Measurements from ENCODE around the gene FNIP1. TPM values are rescaled to one million over a fixed set of nuclear protein-coding genes. Genes with fewer than 3 reads are reported as not detected.

FNIP1 gene
- total RNA-seq, 1 experiment from 2014 or later: 16.4 TPM

DNA sequence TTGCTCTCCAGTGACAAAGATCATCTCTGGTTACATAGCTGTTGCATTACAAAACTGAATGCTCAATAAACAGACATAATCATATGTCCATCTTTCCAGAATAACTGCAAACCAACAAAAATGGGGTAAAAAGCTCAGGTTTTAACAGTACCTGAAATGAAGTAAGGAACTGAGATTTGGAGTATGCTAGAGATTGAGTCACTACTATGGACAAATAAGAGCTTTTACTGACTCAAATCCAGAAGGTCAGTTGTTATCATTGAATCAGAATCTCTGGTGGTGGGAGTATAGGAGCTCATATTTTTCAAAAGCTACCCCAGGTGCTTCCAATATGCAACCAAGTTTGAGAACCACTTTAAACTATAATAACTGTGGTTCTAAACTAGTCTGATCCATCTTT, 157.7 kb downstream of the FNIP1 start:
- Histone ChIP-seq H3K27ac (ENCODE audit: low read depth, low read length) (no peak overlapping the region), H2AFZ (ENCODE audit: low read depth, low read length, poor library complexity, severe bottlenecking) (no peak overlapping the region), H3K9me3 (ENCODE audit: control insufficient read depth in 1 of 2, insufficient read depth in 1 of 2, low read depth in 1 of 2, low read length in 2 of 2) (no peaks in the 10 kb centered on the region), H3K4me1 (ENCODE audit: control insufficient read depth in 1 of 2, insufficient read depth in 2 of 2, low read length in 2 of 2) (peaks cover 5 to 12% of the 10 kb centered on the region in 2 experiments; a peak in 3 of 4 replicates), H3K9me2 (ENCODE audit: insufficient read depth) (no peaks in the 10 kb centered on the region), H3K4me2 (ENCODE audit: low read length) (no peak overlapping the region), H3K36me3 (ENCODE audit: control insufficient read depth in 1 of 2, insufficient read depth in 2 of 2, low read length in 2 of 2) (no peaks in the 10 kb centered on the region), H3K9ac (ENCODE audit: low read length) (no peak overlapping the region), H4K20me1 (ENCODE audit: insufficient read depth) (no peaks in the 10 kb centered on the region), H3K27me3 (ENCODE audit: insufficient read depth, low read length) (no peaks in the 10 kb centered on the region), H3K4me3 (replicated peaks in 1 of 2; ENCODE audit: low read depth in 1 of 2, low read length in 2 of 2) (no peak overlapping the region), H3K79me2 (ENCODE audit: insufficient read depth, low read length) (peaks cover 8% of the 10 kb centered on the region)
- no peak for ATAC-seq
- ChIA-PET POLR2A (no interaction called here), RAD21 (ENCODE audit: low non-redundant PET in 1 of 2, low total read pairs in 2 of 2, uncharacterized antibody in 2 of 2, unreplicated experiment in 2 of 2) (no interaction called here), CTCF (no interaction called here)
- no TSS peak for BruUV-seq (replicated peaks)
- intact Hi-C loops (cut with micrococcal nuclease): no loop called here
- no peak for TF ChIP-seq POLR2A (IDR thresholded peaks at IDR 0.05; ENCODE audit: borderline replicate concordance, extremely low read depth, insufficient read depth, insufficient read length)
- no peak for TF ChIP-seq FOSL1 (IDR thresholded peaks at IDR 0.05; ENCODE audit: low read depth)
- TF ChIP-seq JUND (IDR thresholded peaks at IDR 0.05): no peak
- no peak for TF ChIP-seq CBX3 (IDR thresholded peaks at IDR 0.05; ENCODE audit: low read depth)
- no peak for TF ChIP-seq YY1 (IDR thresholded peaks at IDR 0.05; ENCODE audit: extremely low read depth, insufficient replicate concordance, low read depth, low read length)
- TF ChIP-seq, protein P1, sequence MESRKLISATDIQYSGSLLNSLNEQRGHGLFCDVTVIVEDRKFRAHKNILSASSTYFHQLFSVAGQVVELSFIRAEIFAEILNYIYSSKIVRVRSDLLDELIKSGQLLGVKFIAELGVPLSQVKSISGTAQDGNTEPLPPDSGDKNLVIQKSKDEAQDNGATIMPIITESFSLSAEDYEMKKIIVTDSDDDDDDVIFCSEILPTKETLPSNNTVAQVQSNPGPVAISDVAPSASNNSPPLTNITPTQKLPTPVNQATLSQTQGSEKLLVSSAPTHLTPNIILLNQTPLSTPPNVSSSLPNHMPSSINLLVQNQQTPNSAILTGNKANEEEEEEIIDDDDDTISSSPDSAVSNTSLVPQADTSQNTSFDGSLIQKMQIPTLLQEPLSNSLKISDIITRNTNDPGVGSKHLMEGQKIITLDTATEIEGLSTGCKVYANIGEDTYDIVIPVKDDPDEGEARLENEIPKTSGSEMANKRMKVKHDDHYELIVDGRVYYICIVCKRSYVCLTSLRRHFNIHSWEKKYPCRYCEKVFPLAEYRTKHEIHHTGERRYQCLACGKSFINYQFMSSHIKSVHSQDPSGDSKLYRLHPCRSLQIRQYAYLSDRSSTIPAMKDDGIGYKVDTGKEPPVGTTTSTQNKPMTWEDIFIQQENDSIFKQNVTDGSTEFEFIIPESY (IDR thresholded peaks at IDR 0.05; ENCODE audit: extremely low read depth, insufficient replicate concordance, low read length): no peak
- no peak for TF ChIP-seq SRF (IDR thresholded peaks at IDR 0.05; ENCODE audit: low read depth)
- no peak for TF ChIP-seq ZNF274 (IDR thresholded peaks at IDR 0.05; ENCODE audit: low read depth, low read length)
- no peak for TF ChIP-seq TCF7L2 (IDR thresholded peaks at IDR 0.05; ENCODE audit: borderline replicate concordance, extremely low read depth, insufficient read depth, insufficient read length)
- no peak for TF ChIP-seq SIN3A (IDR thresholded peaks at IDR 0.05; ENCODE audit: low read depth)
- TF ChIP-seq, protein P2, sequence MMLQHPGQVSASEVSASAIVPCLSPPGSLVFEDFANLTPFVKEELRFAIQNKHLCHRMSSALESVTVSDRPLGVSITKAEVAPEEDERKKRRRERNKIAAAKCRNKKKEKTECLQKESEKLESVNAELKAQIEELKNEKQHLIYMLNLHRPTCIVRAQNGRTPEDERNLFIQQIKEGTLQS (IDR thresholded peaks at IDR 0.05): no peak
- TF ChIP-seq, protein P3, sequence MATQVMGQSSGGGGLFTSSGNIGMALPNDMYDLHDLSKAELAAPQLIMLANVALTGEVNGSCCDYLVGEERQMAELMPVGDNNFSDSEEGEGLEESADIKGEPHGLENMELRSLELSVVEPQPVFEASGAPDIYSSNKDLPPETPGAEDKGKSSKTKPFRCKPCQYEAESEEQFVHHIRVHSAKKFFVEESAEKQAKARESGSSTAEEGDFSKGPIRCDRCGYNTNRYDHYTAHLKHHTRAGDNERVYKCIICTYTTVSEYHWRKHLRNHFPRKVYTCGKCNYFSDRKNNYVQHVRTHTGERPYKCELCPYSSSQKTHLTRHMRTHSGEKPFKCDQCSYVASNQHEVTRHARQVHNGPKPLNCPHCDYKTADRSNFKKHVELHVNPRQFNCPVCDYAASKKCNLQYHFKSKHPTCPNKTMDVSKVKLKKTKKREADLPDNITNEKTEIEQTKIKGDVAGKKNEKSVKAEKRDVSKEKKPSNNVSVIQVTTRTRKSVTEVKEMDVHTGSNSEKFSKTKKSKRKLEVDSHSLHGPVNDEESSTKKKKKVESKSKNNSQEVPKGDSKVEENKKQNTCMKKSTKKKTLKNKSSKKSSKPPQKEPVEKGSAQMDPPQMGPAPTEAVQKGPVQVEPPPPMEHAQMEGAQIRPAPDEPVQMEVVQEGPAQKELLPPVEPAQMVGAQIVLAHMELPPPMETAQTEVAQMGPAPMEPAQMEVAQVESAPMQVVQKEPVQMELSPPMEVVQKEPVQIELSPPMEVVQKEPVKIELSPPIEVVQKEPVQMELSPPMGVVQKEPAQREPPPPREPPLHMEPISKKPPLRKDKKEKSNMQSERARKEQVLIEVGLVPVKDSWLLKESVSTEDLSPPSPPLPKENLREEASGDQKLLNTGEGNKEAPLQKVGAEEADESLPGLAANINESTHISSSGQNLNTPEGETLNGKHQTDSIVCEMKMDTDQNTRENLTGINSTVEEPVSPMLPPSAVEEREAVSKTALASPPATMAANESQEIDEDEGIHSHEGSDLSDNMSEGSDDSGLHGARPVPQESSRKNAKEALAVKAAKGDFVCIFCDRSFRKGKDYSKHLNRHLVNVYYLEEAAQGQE (IDR thresholded peaks at IDR 0.05; ENCODE audit: low read depth): no peak
- no peak for TF ChIP-seq SP1 (IDR thresholded peaks at IDR 0.05; ENCODE audit: low read depth)
- TF ChIP-seq POLR2AphosphoS5 (IDR thresholded peaks at IDR 0.05; ENCODE audit: low read depth, low read length): no peak
- no peak for TF ChIP-seq ELF1 (IDR thresholded peaks at IDR 0.05; ENCODE audit: borderline replicate concordance, low read depth)
- TF ChIP-seq, protein P4, sequence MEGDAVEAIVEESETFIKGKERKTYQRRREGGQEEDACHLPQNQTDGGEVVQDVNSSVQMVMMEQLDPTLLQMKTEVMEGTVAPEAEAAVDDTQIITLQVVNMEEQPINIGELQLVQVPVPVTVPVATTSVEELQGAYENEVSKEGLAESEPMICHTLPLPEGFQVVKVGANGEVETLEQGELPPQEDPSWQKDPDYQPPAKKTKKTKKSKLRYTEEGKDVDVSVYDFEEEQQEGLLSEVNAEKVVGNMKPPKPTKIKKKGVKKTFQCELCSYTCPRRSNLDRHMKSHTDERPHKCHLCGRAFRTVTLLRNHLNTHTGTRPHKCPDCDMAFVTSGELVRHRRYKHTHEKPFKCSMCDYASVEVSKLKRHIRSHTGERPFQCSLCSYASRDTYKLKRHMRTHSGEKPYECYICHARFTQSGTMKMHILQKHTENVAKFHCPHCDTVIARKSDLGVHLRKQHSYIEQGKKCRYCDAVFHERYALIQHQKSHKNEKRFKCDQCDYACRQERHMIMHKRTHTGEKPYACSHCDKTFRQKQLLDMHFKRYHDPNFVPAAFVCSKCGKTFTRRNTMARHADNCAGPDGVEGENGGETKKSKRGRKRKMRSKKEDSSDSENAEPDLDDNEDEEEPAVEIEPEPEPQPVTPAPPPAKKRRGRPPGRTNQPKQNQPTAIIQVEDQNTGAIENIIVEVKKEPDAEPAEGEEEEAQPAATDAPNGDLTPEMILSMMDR (IDR thresholded peaks at IDR 0.05 in 2 of 3, conservative IDR thresholded peaks at IDR 0.05 in 1 of 3; ENCODE audit: borderline replicate concordance in 1 of 3, insufficient read depth in 1 of 3, low read depth in 2 of 3, low read length in 2 of 3): no peak
- TF ChIP-seq EGR1 (IDR thresholded peaks at IDR 0.05; ENCODE audit: low read depth): no peak
- no peak for TF ChIP-seq CEBPB (IDR thresholded peaks at IDR 0.05; ENCODE audit: low read depth)
- no peak for DNase-seq (ENCODE audit: low read depth, low spot score)

Measured in HCT116 (cell line).